AG04449 (cell line): ENCODE measurements around the gene ABLIM1.

Source experiments
- CTCF ChIA-PET: fragments of 350-600 bp; formaldehyde crosslinking; extraction: SDS; loops from one replicate; lab custom pipeline; 2021; ENCODE audit warnings: antibody characterized with exemption; lab: Yijun Ruan, JAX
- POLR2A ChIA-PET: fragments of 400-600, 350-600 bp; formaldehyde crosslinking; extraction: SDS; loops from one replicate; lab custom pipeline; 2020; ENCODE audit warnings: antibody characterized with exemption, inconsistent platforms; lab: Yijun Ruan, JAX
- DNase-seq: peaks from one replicate; pipeline ENCODE4 v3.0.0-alpha.2; 2010; ENCODE audit warnings: low read depth, low spot score
- H3K4me3 ChIP-seq: 2 replicates; pipeline ENCODE4 v1.5.1; 2011; ENCODE audit warnings: low read depth, mild to moderate bottlenecking, control low read depth, low read length
- CTCF ChIP-seq: IDR thresholded peaks from one replicate; pipeline ENCODE4 v1.5.1; 2011; ENCODE audit warnings: mild to moderate bottlenecking, moderate library complexity, low read length, control low read depth, inconsistent platforms; ENCODE audit not compliant: insufficient read depth; ENCODE audit errors: missing control alignments

The ABLIM1 gene

GRCh38 chr10:114541081-114541796 is 116.8 kb downstream of the ABLIM1 start:
- no peak overlapping the region for H3K4me3 ChIP-seq
- no peak for DNase-seq
- ChIA-PET POLR2A (interaction anchor here (1.0 kb wide), 1 partner anchor 9 kb away, joined by 3 read pairs; no protein-coding TSS in a partner anchor), CTCF (interaction anchor here (0.8 to 3.2 kb wide), 6 partner anchors 10 to 281 kb away, joined by 3 to 25 read pairs (median 6); partner anchors contain the start of gene FHIP2A)
- no peak for TF ChIP-seq CTCF

GRCh38 chr10:114540236-114540635 is 117.8 kb downstream of the ABLIM1 start:
- ChIA-PET CTCF (interaction anchor here (0.8 to 2.0 kb wide), 5 partner anchors 10 to 164 kb away, joined by 3 to 8 read pairs (median 3); no protein-coding TSS in a partner anchor), POLR2A (no interaction called here)
- DNase-seq: no peak
- no peak for TF ChIP-seq CTCF
- no peak overlapping the region for H3K4me3 ChIP-seq

GRCh38 chr10:114539623-114540022 is 118.5 kb downstream of the ABLIM1 start:
- DNase-seq: no peak
- no peak overlapping the region for H3K4me3 ChIP-seq
- ChIA-PET CTCF (interaction anchor here (0.8 to 2.0 kb wide), 6 partner anchors 11 to 164 kb away, joined by 3 to 8 read pairs (median 4); no protein-coding TSS in a partner anchor), POLR2A (no interaction called here)
- no peak for TF ChIP-seq CTCF

GRCh38 chr10:114538181-114538906 is 119.7 kb downstream of the ABLIM1 start:
- TF ChIP-seq CTCF: no peak
- H3K4me3 ChIP-seq: no peak overlapping the region
- no peak for DNase-seq
- ChIA-PET CTCF (interaction anchor here (1.0 to 1.4 kb wide), 2 partner anchors 15 to 248 kb away, joined by 3 read pairs; no protein-coding TSS in a partner anchor), POLR2A (no interaction called here)

GRCh38 chr10:114537736-114538135 is 120.3 kb downstream of the ABLIM1 start:
- ChIA-PET CTCF (interaction anchor here (0.7 to 1.4 kb wide), 3 partner anchors 14 to 248 kb away, joined by 3 read pairs; no protein-coding TSS in a partner anchor), POLR2A (no interaction called here)
- H3K4me3 ChIP-seq: no peak overlapping the region
- TF ChIP-seq CTCF: no peak
- DNase-seq: no peak

GRCh38 chr10:114534571-114534981 is 123.5 kb downstream of the ABLIM1 start:
- ChIA-PET POLR2A (no interaction called here), CTCF (interaction anchor here (0.7 to 0.8 kb wide), 2 partner anchors 17 to 230 kb away, joined by 3 read pairs; no protein-coding TSS in a partner anchor)
- no peak for TF ChIP-seq CTCF
- no peak for DNase-seq
- H3K4me3 ChIP-seq: no peak overlapping the region
